Measurements from ENCODE around the gene CDX2. TPM values are rescaled to one million over a fixed set of nuclear protein-coding genes. Genes with fewer than 3 reads are reported as not detected.

Gene CDX2
- total RNA-seq, 1 experiment from 2014 or later: 12.5 TPM

DNA sequence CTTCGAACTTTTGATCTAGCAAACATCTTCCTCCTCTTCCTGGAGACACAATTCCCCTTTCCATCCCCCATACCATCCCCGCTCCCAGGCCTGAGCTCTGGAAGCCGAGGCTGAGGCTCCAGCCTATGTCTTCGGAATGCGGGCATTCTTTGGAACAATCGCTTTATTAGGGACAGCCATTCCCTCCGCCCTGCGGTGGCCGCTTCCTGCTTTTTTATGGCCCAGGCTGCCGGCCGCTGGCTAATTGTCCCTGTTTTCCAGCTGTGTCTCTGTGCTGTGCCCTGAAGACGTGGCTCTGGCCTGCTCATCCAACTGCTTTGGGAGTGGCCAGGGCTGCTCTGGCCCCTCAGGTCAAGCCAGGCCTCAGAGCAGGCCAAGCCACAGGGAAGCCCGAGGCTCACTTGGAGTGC lies 2.1 kb upstream of the CDX2 start:
- Histone ChIP-seq H3K9me2 (ENCODE audit: insufficient read depth) (no peaks in the 10 kb centered on the region), H3K36me3 (ENCODE audit: control insufficient read depth in 1 of 2, insufficient read depth in 2 of 2, low read length in 2 of 2) (no peaks in the 10 kb centered on the region), H3K4me3 (replicated peaks in 1 of 2; ENCODE audit: low read depth in 1 of 2, low read length in 2 of 2) (no peak overlapping the region), H3K4me2 (ENCODE audit: low read length) (no peak overlapping the region), H3K27ac (ENCODE audit: low read depth, low read length) (no peak overlapping the region), H3K79me2 (ENCODE audit: insufficient read depth, low read length) (peaks cover 24% of the 10 kb centered on the region), H2AFZ (ENCODE audit: low read depth, low read length, poor library complexity, severe bottlenecking) (no peak overlapping the region), H3K27me3 (ENCODE audit: insufficient read depth, low read length) (no peaks in the 10 kb centered on the region), H3K4me1 (ENCODE audit: control insufficient read depth in 1 of 2, insufficient read depth in 2 of 2, low read length in 2 of 2) (peaks cover 6 to 20% of the 10 kb centered on the region in 2 experiments; a peak in 3 of 4 replicates), H4K20me1 (ENCODE audit: insufficient read depth) (no peaks in the 10 kb centered on the region), H3K9ac (ENCODE audit: low read length) (no peak overlapping the region), H3K9me3 (ENCODE audit: control insufficient read depth in 1 of 2, insufficient read depth in 1 of 2, low read depth in 1 of 2, low read length in 2 of 2) (no peaks in the 10 kb centered on the region)
- DNase-seq (ENCODE audit: low read depth, low spot score) (no peak), ATAC-seq (no peak)
- intact Hi-C loops (cut with micrococcal nuclease): no loop called here
- no TSS peak for BruUV-seq (replicated peaks)
- ChIA-PET RAD21 (ENCODE audit: low non-redundant PET in 1 of 2, low total read pairs in 2 of 2, uncharacterized antibody in 2 of 2, unreplicated experiment in 2 of 2) (no interaction called here), POLR2A (no interaction called here), CTCF (no interaction called here)
- TF ChIP-seq CEBPB (IDR thresholded peaks at IDR 0.05; ENCODE audit: low read depth) (no peak), RAD21 (IDR thresholded peaks at IDR 0.05; ENCODE audit: low read depth) (no peak)

DNA sequence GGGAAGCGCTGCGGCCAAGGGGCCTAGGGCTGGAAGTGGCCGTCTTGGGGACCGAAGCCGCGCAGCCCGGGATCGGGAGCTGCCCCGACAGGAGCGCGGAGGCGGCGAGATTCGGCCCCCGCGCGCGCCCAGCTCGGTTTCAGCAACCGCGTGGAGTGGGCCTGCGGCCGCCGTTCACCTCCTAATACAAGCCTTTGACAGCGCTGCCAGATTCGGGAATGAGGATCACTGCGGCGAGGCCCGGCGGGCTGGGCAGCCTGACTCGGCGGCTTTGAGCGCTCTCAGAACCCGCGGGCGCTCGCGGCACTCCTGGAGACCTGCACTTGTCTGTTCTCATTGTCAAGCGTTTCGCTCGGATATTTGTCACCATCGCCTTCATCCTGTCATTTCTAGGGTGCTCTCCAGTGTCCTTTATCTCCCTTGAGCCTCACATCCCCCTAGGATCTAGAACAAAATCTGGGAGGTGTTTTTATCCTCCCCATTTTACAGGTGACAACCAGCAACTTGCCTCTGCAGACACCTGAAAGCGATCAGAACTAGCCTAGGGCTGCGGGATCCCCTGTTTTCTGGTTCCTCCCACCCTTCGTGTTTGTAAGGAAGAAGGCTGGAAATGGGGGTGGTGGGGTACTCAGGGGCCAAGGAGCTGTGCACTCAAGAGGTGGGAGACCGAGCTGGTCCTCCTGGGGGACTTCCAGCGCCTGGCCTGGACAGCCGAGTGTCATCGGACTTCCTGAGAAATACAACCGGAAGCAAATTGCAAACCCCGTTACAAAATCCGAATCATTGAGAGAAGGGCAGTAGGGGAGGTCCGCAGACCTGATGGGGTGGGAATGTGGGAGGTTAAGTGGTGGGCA lies 1.5 kb upstream of the CDX2 start:
- POLR2A ChIA-PET: no interaction called here
- Histone ChIP-seq H4K20me1 (ENCODE audit: insufficient read depth) (no peaks in the 10 kb centered on the region), H3K4me1 (ENCODE audit: control insufficient read depth in 1 of 2, insufficient read depth in 2 of 2, low read length in 2 of 2) (peaks cover 6 to 20% of the 10 kb centered on the region in 2 experiments; a peak in 3 of 4 replicates), H2AFZ (ENCODE audit: low read depth, low read length, poor library complexity, severe bottlenecking) (no peak overlapping the region), H3K27me3 (ENCODE audit: insufficient read depth, low read length) (no peaks in the 10 kb centered on the region), H3K4me2 (ENCODE audit: low read length) (no peak overlapping the region), H3K27ac (ENCODE audit: low read depth, low read length) (no peak overlapping the region), H3K9me2 (ENCODE audit: insufficient read depth) (no peaks in the 10 kb centered on the region), H3K9me3 (ENCODE audit: control insufficient read depth in 1 of 2, insufficient read depth in 1 of 2, low read depth in 1 of 2, low read length in 2 of 2) (no peaks in the 10 kb centered on the region), H3K36me3 (ENCODE audit: control insufficient read depth in 1 of 2, insufficient read depth in 2 of 2, low read length in 2 of 2) (no peaks in the 10 kb centered on the region), H3K4me3 (replicated peaks in 1 of 2; ENCODE audit: low read depth in 1 of 2, low read length in 2 of 2) (no peak overlapping the region), H3K79me2 (ENCODE audit: insufficient read depth, low read length) (peaks cover 30% of the 10 kb centered on the region), H3K9ac (ENCODE audit: low read length) (no peak overlapping the region)
- no TSS peak for BruUV-seq (replicated peaks)
- ATAC-seq: no peak
- RAD21 ChIA-PET (ENCODE audit: low non-redundant PET in 1 of 2, low total read pairs in 2 of 2, uncharacterized antibody in 2 of 2, unreplicated experiment in 2 of 2): no interaction called here
- CTCF ChIA-PET: no interaction called here
- no peak for DNase-seq (ENCODE audit: low read depth, low spot score)
- intact Hi-C loops (cut with micrococcal nuclease): no loop called here
- TF ChIP-seq JUND (IDR thresholded peaks at IDR 0.05) (no peak), EZH2 (IDR thresholded peaks at IDR 0.05) (no peak), CEBPB (IDR thresholded peaks at IDR 0.05; ENCODE audit: low read depth) (no peak), SP1 (IDR thresholded peaks at IDR 0.05; ENCODE audit: low read depth) (no peak), POLR2A (IDR thresholded peaks at IDR 0.05; ENCODE audit: borderline replicate concordance, extremely low read depth, insufficient read depth, insufficient read length) (no peak), POLR2AphosphoS5 (IDR thresholded peaks at IDR 0.05; ENCODE audit: low read depth, low read length) (no peak), SRF (IDR thresholded peaks at IDR 0.05; ENCODE audit: low read depth) (no peak), EZH2phosphoT487 (IDR thresholded peaks at IDR 0.05; ENCODE audit: borderline replicate concordance) (no peak), ELF1 (IDR thresholded peaks at IDR 0.05; ENCODE audit: borderline replicate concordance, low read depth) (no peak), YY1 (IDR thresholded peaks at IDR 0.05; ENCODE audit: extremely low read depth, insufficient replicate concordance, low read depth, low read length) (no peak)
- TF ChIP-seq, protein P1, sequence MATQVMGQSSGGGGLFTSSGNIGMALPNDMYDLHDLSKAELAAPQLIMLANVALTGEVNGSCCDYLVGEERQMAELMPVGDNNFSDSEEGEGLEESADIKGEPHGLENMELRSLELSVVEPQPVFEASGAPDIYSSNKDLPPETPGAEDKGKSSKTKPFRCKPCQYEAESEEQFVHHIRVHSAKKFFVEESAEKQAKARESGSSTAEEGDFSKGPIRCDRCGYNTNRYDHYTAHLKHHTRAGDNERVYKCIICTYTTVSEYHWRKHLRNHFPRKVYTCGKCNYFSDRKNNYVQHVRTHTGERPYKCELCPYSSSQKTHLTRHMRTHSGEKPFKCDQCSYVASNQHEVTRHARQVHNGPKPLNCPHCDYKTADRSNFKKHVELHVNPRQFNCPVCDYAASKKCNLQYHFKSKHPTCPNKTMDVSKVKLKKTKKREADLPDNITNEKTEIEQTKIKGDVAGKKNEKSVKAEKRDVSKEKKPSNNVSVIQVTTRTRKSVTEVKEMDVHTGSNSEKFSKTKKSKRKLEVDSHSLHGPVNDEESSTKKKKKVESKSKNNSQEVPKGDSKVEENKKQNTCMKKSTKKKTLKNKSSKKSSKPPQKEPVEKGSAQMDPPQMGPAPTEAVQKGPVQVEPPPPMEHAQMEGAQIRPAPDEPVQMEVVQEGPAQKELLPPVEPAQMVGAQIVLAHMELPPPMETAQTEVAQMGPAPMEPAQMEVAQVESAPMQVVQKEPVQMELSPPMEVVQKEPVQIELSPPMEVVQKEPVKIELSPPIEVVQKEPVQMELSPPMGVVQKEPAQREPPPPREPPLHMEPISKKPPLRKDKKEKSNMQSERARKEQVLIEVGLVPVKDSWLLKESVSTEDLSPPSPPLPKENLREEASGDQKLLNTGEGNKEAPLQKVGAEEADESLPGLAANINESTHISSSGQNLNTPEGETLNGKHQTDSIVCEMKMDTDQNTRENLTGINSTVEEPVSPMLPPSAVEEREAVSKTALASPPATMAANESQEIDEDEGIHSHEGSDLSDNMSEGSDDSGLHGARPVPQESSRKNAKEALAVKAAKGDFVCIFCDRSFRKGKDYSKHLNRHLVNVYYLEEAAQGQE (IDR thresholded peaks at IDR 0.05; ENCODE audit: low read depth): no peak
- TF ChIP-seq, protein P2, sequence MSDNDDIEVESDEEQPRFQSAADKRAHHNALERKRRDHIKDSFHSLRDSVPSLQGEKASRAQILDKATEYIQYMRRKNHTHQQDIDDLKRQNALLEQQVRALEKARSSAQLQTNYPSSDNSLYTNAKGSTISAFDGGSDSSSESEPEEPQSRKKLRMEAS (IDR thresholded peaks at IDR 0.05): no peak
- TF ChIP-seq, protein P3, sequence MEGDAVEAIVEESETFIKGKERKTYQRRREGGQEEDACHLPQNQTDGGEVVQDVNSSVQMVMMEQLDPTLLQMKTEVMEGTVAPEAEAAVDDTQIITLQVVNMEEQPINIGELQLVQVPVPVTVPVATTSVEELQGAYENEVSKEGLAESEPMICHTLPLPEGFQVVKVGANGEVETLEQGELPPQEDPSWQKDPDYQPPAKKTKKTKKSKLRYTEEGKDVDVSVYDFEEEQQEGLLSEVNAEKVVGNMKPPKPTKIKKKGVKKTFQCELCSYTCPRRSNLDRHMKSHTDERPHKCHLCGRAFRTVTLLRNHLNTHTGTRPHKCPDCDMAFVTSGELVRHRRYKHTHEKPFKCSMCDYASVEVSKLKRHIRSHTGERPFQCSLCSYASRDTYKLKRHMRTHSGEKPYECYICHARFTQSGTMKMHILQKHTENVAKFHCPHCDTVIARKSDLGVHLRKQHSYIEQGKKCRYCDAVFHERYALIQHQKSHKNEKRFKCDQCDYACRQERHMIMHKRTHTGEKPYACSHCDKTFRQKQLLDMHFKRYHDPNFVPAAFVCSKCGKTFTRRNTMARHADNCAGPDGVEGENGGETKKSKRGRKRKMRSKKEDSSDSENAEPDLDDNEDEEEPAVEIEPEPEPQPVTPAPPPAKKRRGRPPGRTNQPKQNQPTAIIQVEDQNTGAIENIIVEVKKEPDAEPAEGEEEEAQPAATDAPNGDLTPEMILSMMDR (IDR thresholded peaks at IDR 0.05 in 2 of 3, conservative IDR thresholded peaks at IDR 0.05 in 1 of 3; ENCODE audit: borderline replicate concordance in 1 of 3, insufficient read depth in 1 of 3, low read depth in 2 of 3, low read length in 2 of 3): no peak
- TF ChIP-seq, protein P4, sequence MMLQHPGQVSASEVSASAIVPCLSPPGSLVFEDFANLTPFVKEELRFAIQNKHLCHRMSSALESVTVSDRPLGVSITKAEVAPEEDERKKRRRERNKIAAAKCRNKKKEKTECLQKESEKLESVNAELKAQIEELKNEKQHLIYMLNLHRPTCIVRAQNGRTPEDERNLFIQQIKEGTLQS (IDR thresholded peaks at IDR 0.05): no peak

All from HCT116 (cell line).